Endothelial cell of umbilical vein (primary cell): ENCODE results near the gene CCDC7. TPM values are rescaled to one million over a fixed set of nuclear protein-coding genes. Genes with fewer than 3 reads are reported as not detected.

ENCODE experiments used
- BruUV-seq: library from RNA; stranded (reverse); fragments of 400-500 nt; replicated peaks from 2 replicates; lab custom pipeline; 2021; lab: Mats Ljungman, UMichigan
- CTCF ChIA-PET: fragments of 300-600, 350-600 bp; sonication (Branson Sonifier 250); formaldehyde crosslinking; loops from one replicate; lab custom pipeline; 2021; ENCODE audit warnings: antibody characterized with exemption, inconsistent platforms; lab: Charles Lee
- POLR2A ChIA-PET: fragments of 300-600, 350-600 bp; sonication (Branson Sonifier 250); formaldehyde crosslinking; loops from one replicate; lab custom pipeline; 2021; ENCODE audit warnings: antibody characterized with exemption, inconsistent platforms; lab: Charles Lee
- DNase-seq: peaks from one replicate; pipeline ENCODE4 v3.0.0-alpha.2; 2011; ENCODE audit warnings: low read depth, low spot score
- FAIRE-seq: peaks from 2 replicates; lab custom pipeline; 2011; peaks lifted over from hg19 to GRCh38; lab: Jason Lieb, UNC
- H2AFZ ChIP-seq: 2 replicates; pipeline ENCODE4 v1.6.0; 2012; ENCODE audit warnings: low read depth, low read length, control low read depth, inconsistent platforms
- H3K27ac ChIP-seq: 2 replicates; pipeline ENCODE4 v1.5.1; 2011; ENCODE audit warnings: low read depth, mild to moderate bottlenecking, control low read depth, low read length, moderate library complexity; ENCODE audit not compliant: insufficient read depth
- H3K27me3 ChIP-seq, 2 experiments: 2 replicates each; pipeline versions ENCODE4 v1.6.0 to v1.6.1; 2011; ENCODE audit warnings: low read length in 2 of 2, mixed read lengths in 1 of 2; ENCODE audit not compliant: control insufficient read depth in 2 of 2, insufficient read depth in 2 of 2
- H3K36me3 ChIP-seq, 2 experiments: 2 replicates in 1 of 2; 3 replicates in 1 of 2; pipeline ENCODE4 v1.5.1; 2011; ENCODE audit warnings: low read length in 2 of 2, mild to moderate bottlenecking in 1 of 2, moderate library complexity in 1 of 2; ENCODE audit not compliant: control insufficient read depth in 2 of 2, insufficient read depth in 2 of 2; ENCODE audit errors: extremely low read depth in 1 of 2
- H3K4me1 ChIP-seq: 3 replicates; pipeline ENCODE4 v1.5.1; 2011; ENCODE audit warnings: mild to moderate bottlenecking, low read length; ENCODE audit not compliant: control insufficient read depth, insufficient read depth; ENCODE audit errors: extremely low read depth
- H3K4me2 ChIP-seq: 2 replicates; pipeline ENCODE4 v1.6.1; 2011; ENCODE audit warnings: low read length, control low read depth, mixed read lengths; ENCODE audit not compliant: insufficient read depth
- H3K4me3 ChIP-seq, 3 experiments: fragments of 200-600 bp in 1 of 3; sonication (generic), shearing (Covaris generic) in 1 of 3; replicated peaks in 1 of 3; 2 replicates each; pipeline ENCODE4 v1.5.1; 2011 to 2016; ENCODE audit warnings: control low read depth in 3 of 3, low read length in 3 of 3, mild to moderate bottlenecking in 2 of 3, inconsistent platforms in 1 of 3, low read depth in 1 of 3, moderate library complexity in 1 of 3; ENCODE audit not compliant: insufficient read depth in 1 of 3
- H3K79me2 ChIP-seq: 2 replicates; pipeline ENCODE4 v1.6.0; 2012; ENCODE audit warnings: low read length, inconsistent platforms; ENCODE audit not compliant: control insufficient read depth, insufficient read depth
- H3K9ac ChIP-seq: replicated peaks from 2 replicates; pipeline ENCODE3; 2011; ENCODE audit warnings: low read length, control low read depth; ENCODE audit not compliant: insufficient read depth; ENCODE audit errors: extremely low read depth
- H3K9me1 ChIP-seq: replicated peaks from 3 replicates; pipeline ENCODE4 v1.6.0; 2011; ENCODE audit warnings: mild to moderate bottlenecking, low read length; ENCODE audit not compliant: control insufficient read depth, insufficient read depth; ENCODE audit errors: extremely low read depth
- H3K9me3 ChIP-seq: replicated peaks from 2 replicates; pipeline ENCODE4 v1.5.1; 2012; ENCODE audit warnings: low read length, inconsistent platforms; ENCODE audit not compliant: control insufficient read depth, insufficient read depth
- H4K20me1 ChIP-seq: replicated peaks from 2 replicates; pipeline ENCODE3; 2011; ENCODE audit warnings: mild to moderate bottlenecking, low read length; ENCODE audit not compliant: control insufficient read depth, insufficient read depth; ENCODE audit errors: extremely low read depth
- EZH2 ChIP-seq: IDR thresholded peaks from 2 replicates; pipeline ENCODE4 v1.6.1; 2012; ENCODE audit warnings: borderline replicate concordance, low read depth, mild to moderate bottlenecking, moderate library complexity, low read length, inconsistent platforms; ENCODE audit not compliant: severe bottlenecking
- FOS ChIP-seq: IDR thresholded peaks from 2 replicates; pipeline ENCODE4 v1.6.1; 2011; ENCODE audit warnings: mild to moderate bottlenecking, low read length, moderate library complexity, borderline replicate concordance; ENCODE audit not compliant: insufficient read depth
- GATA2 ChIP-seq: IDR thresholded peaks from 2 replicates; pipeline ENCODE4 v1.7.0; 2011; ENCODE audit warnings: low read depth, mild to moderate bottlenecking, moderate library complexity, mixed read lengths, low read length; ENCODE audit not compliant: insufficient read length, insufficient read depth
- JUN ChIP-seq: IDR thresholded peaks from 2 replicates; pipeline ENCODE4 v1.6.1; 2011; ENCODE audit warnings: borderline replicate concordance, low read depth; ENCODE audit not compliant: insufficient read length, insufficient read depth
- MYC ChIP-seq: IDR thresholded peaks from one replicate; pipeline ENCODE4 v1.6.1; 2011; ENCODE audit warnings: mild to moderate bottlenecking, low read depth, low read length
- POLR2A ChIP-seq: IDR thresholded peaks from 2 replicates; pipeline ENCODE4 v1.6.1; 2012; ENCODE audit warnings: low read depth, mild to moderate bottlenecking, control low read depth, low read length
- POLR2AphosphoS5 ChIP-seq: IDR thresholded peaks from 2 replicates; pipeline ENCODE4 v1.6.1; 2012; ENCODE audit warnings: low read depth, mild to moderate bottlenecking, control low read depth, low read length, moderate library complexity; ENCODE audit not compliant: insufficient read depth
- dilution Hi-C: fragments of 300-500 bp; cut with MboI; formaldehyde crosslinking; loops from one replicate; pipeline ENCODE4 v1.15.0; 2019; ENCODE audit warnings: low sequenced_read_pairs; ENCODE audit not compliant: extremely low pct_ligation_motif_present
- intact Hi-C: fragments of 100-400 bp; cut with micrococcal nuclease; formaldehyde crosslinking; loops from one replicate; pipeline ENCODE4 v1.10.0; 2022
- polyA plus RNA-seq, 4 experiments: library from polyadenylated mRNA; depleted of rRNA in 3 of 4; stranded (reverse) in 3 of 4; unstranded in 1 of 4; fragments of >200 nt; gene quantifications; 2 replicates each; pipeline versions ENCODE4 v1.2.1 to v1.2.3, GENCODE V29; 2011 to 2012; ENCODE audit warnings: missing spikeins in 1 of 4
- total RNA-seq: library from RNA; stranded (reverse); gene quantifications from 2 replicates; pipeline ENCODE4 v1.2.3, GENCODE V29; 2021
- TF ChIP-seq, protein P1 (sequence below): IDR thresholded peaks from 2 replicates; pipeline ENCODE4 v1.6.1; 2011; ENCODE audit not compliant: insufficient read depth, insufficient read length
- TF ChIP-seq, protein P2 (sequence below), 2 donors: IDR thresholded peaks; 1 replicate in 1 of 2; 2 replicates in 1 of 2; pipeline ENCODE4 v1.5.1; 2011; ENCODE audit warnings: low read length in 2 of 2, mild to moderate bottlenecking in 2 of 2, moderate library complexity in 2 of 2, control low read depth in 1 of 2, inconsistent platforms in 1 of 2, low read depth in 1 of 2; ENCODE audit not compliant: insufficient read depth in 1 of 2; ENCODE audit errors: extremely low read depth in 1 of 2

The CCDC7 gene
- total and polyA plus RNA-seq, 2 donors (not counting 3 experiments of a cell fraction or from before 2014, with no cell fraction given) = 0.35 to 8.2 TPM

- H3K9me3 ChIP-seq = no peaks in the 10 kb centered on the region
- H3K4me2 ChIP-seq = no peak overlapping the region
- H3K9ac ChIP-seq = no peak overlapping the region
- TF ChIP-seq, protein P1, sequence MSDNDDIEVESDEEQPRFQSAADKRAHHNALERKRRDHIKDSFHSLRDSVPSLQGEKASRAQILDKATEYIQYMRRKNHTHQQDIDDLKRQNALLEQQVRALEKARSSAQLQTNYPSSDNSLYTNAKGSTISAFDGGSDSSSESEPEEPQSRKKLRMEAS = no peak
- TF ChIP-seq GATA2 (no peak), POLR2AphosphoS5 (no peak), JUN (no peak), EZH2 (no peak), MYC (no peak), POLR2A (no peak), FOS (no peak)
- TF ChIP-seq, protein P2, sequence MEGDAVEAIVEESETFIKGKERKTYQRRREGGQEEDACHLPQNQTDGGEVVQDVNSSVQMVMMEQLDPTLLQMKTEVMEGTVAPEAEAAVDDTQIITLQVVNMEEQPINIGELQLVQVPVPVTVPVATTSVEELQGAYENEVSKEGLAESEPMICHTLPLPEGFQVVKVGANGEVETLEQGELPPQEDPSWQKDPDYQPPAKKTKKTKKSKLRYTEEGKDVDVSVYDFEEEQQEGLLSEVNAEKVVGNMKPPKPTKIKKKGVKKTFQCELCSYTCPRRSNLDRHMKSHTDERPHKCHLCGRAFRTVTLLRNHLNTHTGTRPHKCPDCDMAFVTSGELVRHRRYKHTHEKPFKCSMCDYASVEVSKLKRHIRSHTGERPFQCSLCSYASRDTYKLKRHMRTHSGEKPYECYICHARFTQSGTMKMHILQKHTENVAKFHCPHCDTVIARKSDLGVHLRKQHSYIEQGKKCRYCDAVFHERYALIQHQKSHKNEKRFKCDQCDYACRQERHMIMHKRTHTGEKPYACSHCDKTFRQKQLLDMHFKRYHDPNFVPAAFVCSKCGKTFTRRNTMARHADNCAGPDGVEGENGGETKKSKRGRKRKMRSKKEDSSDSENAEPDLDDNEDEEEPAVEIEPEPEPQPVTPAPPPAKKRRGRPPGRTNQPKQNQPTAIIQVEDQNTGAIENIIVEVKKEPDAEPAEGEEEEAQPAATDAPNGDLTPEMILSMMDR (IDR thresholded peaks at IDR 0.05; ENCODE audit: extremely low read depth in 1 of 2, insufficient read depth in 1 of 2, low read depth in 1 of 2, low read length in 2 of 2) = no peak
- no TSS peak for BruUV-seq
- no peak for FAIRE-seq
- no peaks in the 10 kb centered on the region for H3K36me3 ChIP-seq
- dilution Hi-C loops = no loop called here
- H3K4me3 ChIP-seq = no peak overlapping the region
- H2AFZ ChIP-seq = no peak overlapping the region
- H3K9me1 ChIP-seq = peaks cover 2% of the 10 kb centered on the region
- no peaks in the 10 kb centered on the region for H3K4me1 ChIP-seq
- no peak for DNase-seq
- no peaks in the 10 kb centered on the region for H3K27me3 ChIP-seq
- H3K27ac ChIP-seq = no peak overlapping the region
- no peaks in the 10 kb centered on the region for H3K79me2 ChIP-seq
- intact Hi-C loops = no loop called here
- POLR2A ChIA-PET = no interaction called here
- no peaks in the 10 kb centered on the region for H4K20me1 ChIP-seq
- CTCF ChIA-PET = no interaction called here
Observed at GRCh38 chr10:32616438-32616837, 170.5 kb downstream of the CCDC7 start.
